Upper lobe of left lung (tissue), 6 donors: Measurements from ENCODE around the gene MAN1B1. TPM values are rescaled to one million over a fixed set of nuclear protein-coding genes. Genes with fewer than 3 reads are reported as not detected.

ENCODE experiments used
- ATAC-seq, 2 donors: fragments of 200-7000 bp; cut with Tn5 transposase; one replicate each; pipeline ENCODE4 v1.9.1; 2022; ENCODE audit warnings: mild to moderate bottlenecking in 2 of 2, moderate library complexity in 2 of 2; ENCODE audit not compliant: low FRiP score in 2 of 2
- DNase-seq, 2 donors: peaks; one replicate each; pipeline ENCODE4 v3.0.0-alpha.2; 2019 to 2020
- H3K27ac ChIP-seq, 4 donors: fragments of 200-600 bp; sonication (generic); one replicate each; pipeline ENCODE4 v1.5.1; 2016 to 2019
- H3K27me3 ChIP-seq, 4 donors: fragments of 200-600 bp; sonication (generic); one replicate each; pipeline ENCODE4 v1.5.1; 2017 to 2019
- H3K36me3 ChIP-seq, 4 donors: fragments of 200-600 bp; sonication (generic); one replicate each; pipeline ENCODE4 v1.5.1; 2016 to 2019
- H3K4me1 ChIP-seq, 4 donors: fragments of 200-600 bp; sonication (generic); one replicate each; pipeline ENCODE4 v1.5.1; 2018 to 2019
- H3K4me3 ChIP-seq, 4 donors: fragments of 200-600 bp; sonication (generic); one replicate each; pipeline ENCODE4 v1.5.1; 2017 to 2019; ENCODE audit warnings: mild to moderate bottlenecking in 2 of 4, moderate library complexity in 1 of 4
- H3K9me3 ChIP-seq, 4 donors: fragments of 200-600 bp; sonication (generic); one replicate each; pipeline ENCODE4 v1.5.1; 2018 to 2019
- EP300 ChIP-seq, 4 donors: sonication (generic); formaldehyde crosslinking; IDR thresholded peaks; one replicate each; pipeline ENCODE4 v1.5.1; 2017; ENCODE audit warnings: antibody characterized with exemption in 4 of 4, control low read depth in 2 of 4
- POLR2A ChIP-seq, 4 donors: fragments of 450-650 bp; IDR thresholded peaks; one replicate each; pipeline ENCODE4 v1.5.1; 2016 to 2017; ENCODE audit warnings: antibody characterized with exemption in 4 of 4, mild to moderate bottlenecking in 2 of 4
- POLR2AphosphoS5 ChIP-seq, 2 donors: sonication (generic); formaldehyde crosslinking; IDR thresholded peaks; one replicate each; pipeline ENCODE4 v1.5.1; 2017; ENCODE audit warnings: antibody characterized with exemption in 2 of 2
- WGBS, 2 donors: methylation state at CpG; one replicate each; pipeline ENCODE4 v1.1.5; 2017 to 2018; 5-methylcytosine and 5-hydroxymethylcytosine counted together
- total RNA-seq, 6 donors: library from RNA; depleted of rRNA in 4 of 6; stranded (reverse); fragments of >200 nt in 4 of 6; gene quantifications; one replicate each; pipeline versions ENCODE4 v1.1.0 to v1.2.1, GENCODE V29; 2016 to 2021
- TF ChIP-seq, protein P1 (sequence below), 6 experiments: fragments of 450-650 bp in 4 of 6; fragments of 200-600 bp in 2 of 6; sonication (generic) in 2 of 6; IDR thresholded peaks; one replicate each; pipeline ENCODE4 v1.5.1; 2016 to 2019; ENCODE audit warnings: antibody characterized with exemption in 6 of 6
- donor health status: DM: no; HTN: no; CAD: no; lungs with moderate emphysema.
- donor health status: DM: no; HTN: yes; CAD: no; lungs with severe emphysema.

MAN1B1 gene
- total RNA-seq, 6 donors from 2014 or later = 38.0 to 97.4 (median 54.1) TPM

DNA sequence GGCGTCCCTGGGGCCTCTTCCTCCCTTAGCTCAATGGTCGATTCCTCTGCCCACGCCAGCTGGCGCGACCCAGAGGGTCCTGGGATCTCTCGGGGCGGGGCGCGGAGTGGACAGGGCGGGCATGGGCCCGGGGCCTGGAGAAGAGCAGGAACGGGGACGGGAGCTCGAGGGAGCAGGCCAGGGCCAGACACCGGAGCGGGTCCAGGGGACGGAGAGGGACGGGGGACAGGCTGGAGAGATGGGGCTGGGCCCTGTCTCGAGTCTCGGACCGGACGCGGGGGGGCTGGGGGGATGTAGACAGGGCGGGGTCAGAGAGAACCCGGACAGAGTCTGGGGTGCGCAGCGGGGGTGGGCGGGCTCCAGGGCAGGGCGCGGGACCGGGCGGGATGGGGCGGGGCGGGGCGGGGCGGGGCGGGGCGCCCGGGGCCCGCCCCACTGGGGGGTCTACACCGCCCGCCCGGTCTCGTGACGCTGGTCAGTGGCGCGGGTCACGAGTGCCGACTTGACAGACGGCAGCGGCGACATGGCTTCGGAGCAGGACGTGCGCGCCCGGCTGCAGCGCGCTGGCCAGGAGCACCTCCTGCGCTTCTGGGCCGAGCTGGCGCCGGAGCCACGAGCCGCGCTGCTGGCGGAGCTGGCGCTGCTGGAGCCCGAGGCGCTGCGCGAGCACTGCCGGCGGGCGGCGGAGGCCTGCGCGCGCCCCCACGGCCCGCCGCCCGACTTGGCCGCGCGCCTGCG is 9.6 kb upstream of the MAN1B1 start, which contains the start of gene UAP1L1:
TSS of gene UAP1L1 (plus strand) at position 508 of the 738 bp plus-strand sequence. CDS start at position 524, 16 bp downstream.
- Histone ChIP-seq H3K9me3 (no peaks in the 10 kb centered on the region), H3K27ac (peak within 1 kb of the TSS; percentile 68 to 82 (median 73)), H3K4me1 (peaks cover 15 to 47% (median 16%) of the 10 kb centered on the region in 4 donors), H3K36me3 (peaks cover 0 to 36% (median 28%) of the 10 kb centered on the region in 4 donors), H3K4me3 (peak within 1 kb of the TSS; percentile 74 to 96 (median 76)), H3K27me3 (peaks cover 0 to 6% (median 0%) of the 10 kb centered on the region in 4 donors)
- ATAC-seq (peak; percentile 75 to 80), DNase-seq (peak; percentile 91 to 94)
- TF ChIP-seq, protein P1, sequence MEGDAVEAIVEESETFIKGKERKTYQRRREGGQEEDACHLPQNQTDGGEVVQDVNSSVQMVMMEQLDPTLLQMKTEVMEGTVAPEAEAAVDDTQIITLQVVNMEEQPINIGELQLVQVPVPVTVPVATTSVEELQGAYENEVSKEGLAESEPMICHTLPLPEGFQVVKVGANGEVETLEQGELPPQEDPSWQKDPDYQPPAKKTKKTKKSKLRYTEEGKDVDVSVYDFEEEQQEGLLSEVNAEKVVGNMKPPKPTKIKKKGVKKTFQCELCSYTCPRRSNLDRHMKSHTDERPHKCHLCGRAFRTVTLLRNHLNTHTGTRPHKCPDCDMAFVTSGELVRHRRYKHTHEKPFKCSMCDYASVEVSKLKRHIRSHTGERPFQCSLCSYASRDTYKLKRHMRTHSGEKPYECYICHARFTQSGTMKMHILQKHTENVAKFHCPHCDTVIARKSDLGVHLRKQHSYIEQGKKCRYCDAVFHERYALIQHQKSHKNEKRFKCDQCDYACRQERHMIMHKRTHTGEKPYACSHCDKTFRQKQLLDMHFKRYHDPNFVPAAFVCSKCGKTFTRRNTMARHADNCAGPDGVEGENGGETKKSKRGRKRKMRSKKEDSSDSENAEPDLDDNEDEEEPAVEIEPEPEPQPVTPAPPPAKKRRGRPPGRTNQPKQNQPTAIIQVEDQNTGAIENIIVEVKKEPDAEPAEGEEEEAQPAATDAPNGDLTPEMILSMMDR (IDR thresholded peaks at IDR 0.05) = peak in 1 of 6 experiments; percentile 9
- TF ChIP-seq POLR2A (IDR thresholded peaks at IDR 0.05) (peak in 2 of 4 donors; percentile 37 to 71), EP300 (IDR thresholded peaks at IDR 0.05) (peak in 1 of 4 donors; percentile 22), POLR2AphosphoS5 (IDR thresholded peaks at IDR 0.05) (peak in 1 of 2 donors; percentile 72)
- WGBS, 2 donors = 2 to 4% methylated on average over 24 to 30 of the region's 87 CpGs

DNA sequence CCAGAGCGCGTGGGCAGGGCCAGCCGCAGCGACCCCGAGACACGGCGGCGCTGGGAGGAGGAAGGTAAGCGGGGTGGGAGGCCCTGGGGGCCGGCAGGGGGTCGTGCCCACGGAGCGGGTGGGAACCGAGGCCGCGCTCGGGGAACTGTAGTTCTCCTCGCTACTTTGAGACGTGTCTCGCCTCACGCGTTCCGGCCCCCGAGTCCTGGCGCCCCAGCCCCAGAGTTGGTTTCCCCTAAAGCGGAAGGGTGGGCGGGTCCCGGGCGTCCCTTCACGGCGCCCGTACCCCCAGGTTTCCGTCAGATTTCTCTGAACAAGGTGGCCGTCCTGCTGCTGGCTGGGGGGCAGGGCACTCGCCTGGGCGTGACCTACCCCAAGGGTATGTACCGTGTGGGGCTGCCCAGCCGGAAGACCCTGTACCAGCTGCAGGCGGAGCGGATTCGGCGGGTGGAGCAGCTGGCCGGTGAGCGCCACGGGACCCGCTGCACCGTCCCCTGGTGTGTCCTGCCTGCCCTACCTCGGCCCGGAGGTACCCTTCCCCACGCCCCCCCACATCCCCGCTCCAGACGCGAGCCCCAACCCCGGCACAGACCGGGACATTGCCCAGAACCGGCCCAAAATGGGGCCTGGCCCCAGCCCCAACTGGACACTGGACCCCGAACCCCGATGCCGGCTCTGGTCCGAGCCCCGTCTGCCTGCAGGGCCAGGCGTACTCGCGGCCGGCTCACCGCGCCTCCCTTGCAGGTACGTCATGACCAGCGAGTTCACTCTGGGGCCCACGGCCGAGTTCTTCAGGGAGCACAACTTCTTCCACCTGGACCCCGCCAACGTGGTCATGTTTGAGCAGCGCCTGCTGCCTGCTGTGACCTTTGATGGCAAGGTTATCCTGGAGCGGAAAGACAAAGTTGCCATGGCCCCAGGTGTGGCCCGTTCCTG is 8.8 kb upstream of the MAN1B1 start:
- H3K9me3 ChIP-seq = no peaks in the 10 kb centered on the region
- H3K27me3 ChIP-seq = peaks cover 0 to 6% (median 0%) of the 10 kb centered on the region in 4 donors
- peaks cover 0 to 44% (median 32%) of the 10 kb centered on the region in 4 donors for H3K36me3 ChIP-seq
- peaks cover 15 to 45% (median 16%) of the 10 kb centered on the region in 4 donors for H3K4me1 ChIP-seq
- TF ChIP-seq EP300 (IDR thresholded peaks at IDR 0.05) (no peak), POLR2A (IDR thresholded peaks at IDR 0.05) (no peak), POLR2AphosphoS5 (IDR thresholded peaks at IDR 0.05) (no peak)
- TF ChIP-seq, protein P1 (IDR thresholded peaks at IDR 0.05) = no peak
- H3K27ac ChIP-seq = peak overlapping the region in 3 of 4 donors; percentile 68 to 70 (median 68)
- WGBS, 2 donors = 51 to 90% methylated on average over 2 to 30 of the region's 76 CpGs
- peak overlapping the region; percentile 74 to 96 (median 76) for H3K4me3 ChIP-seq
- ATAC-seq = no peak
- peak; percentile 31 to 87 for DNase-seq

DNA sequence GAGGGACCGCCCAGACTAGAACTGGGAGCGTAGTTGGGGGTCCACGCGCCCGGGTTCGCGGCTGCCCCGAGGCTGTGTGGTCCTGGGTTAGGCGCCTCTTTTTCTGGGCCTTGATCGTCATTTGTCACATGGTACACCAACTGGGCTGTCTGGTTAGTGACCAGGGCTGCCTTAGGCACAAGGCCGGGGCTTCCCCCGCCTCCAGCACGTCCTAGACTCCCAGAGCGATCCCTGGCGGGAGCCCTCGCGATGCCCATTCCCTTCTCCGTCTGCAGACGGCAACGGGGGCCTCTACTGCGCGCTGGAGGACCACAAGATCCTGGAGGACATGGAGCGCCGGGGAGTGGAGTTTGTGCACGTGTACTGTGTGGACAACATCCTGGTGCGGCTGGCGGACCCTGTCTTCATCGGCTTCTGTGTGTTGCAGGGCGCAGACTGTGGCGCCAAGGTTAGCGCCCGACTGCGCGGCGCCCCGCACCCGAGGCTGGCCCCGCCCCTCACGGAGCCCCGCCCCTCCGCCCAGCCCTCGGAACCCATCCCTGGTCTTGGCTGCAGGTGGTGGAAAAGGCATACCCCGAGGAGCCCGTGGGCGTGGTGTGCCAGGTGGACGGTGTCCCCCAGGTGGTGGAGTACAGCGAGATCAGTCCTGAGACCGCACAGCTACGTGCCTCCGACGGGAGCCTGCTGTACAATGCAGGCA is 7.9 kb upstream of the MAN1B1 start:
- 80 to 81% methylated on average over 42 to 51 of the region's 51 CpGs for WGBS, 2 donors
- peak overlapping the region in 3 of 4 donors; percentile 74 to 96 (median 74) for H3K4me3 ChIP-seq
- no peak for TF ChIP-seq POLR2AphosphoS5 (IDR thresholded peaks at IDR 0.05)
- TF ChIP-seq, protein P1 (IDR thresholded peaks at IDR 0.05) = no peak
- no peak for TF ChIP-seq POLR2A (IDR thresholded peaks at IDR 0.05)
- TF ChIP-seq EP300 (IDR thresholded peaks at IDR 0.05) = no peak
- H3K27me3 ChIP-seq = peaks cover 0 to 6% (median 0%) of the 10 kb centered on the region in 4 donors
- peaks cover 15 to 36% (median 16%) of the 10 kb centered on the region in 4 donors for H3K4me1 ChIP-seq
- ATAC-seq (no peak), DNase-seq (no peak)
- no peak overlapping the region for H3K27ac ChIP-seq
- H3K9me3 ChIP-seq = no peaks in the 10 kb centered on the region
- H3K36me3 ChIP-seq = peaks cover 0 to 51% (median 37%) of the 10 kb centered on the region in 4 donors

DNA sequence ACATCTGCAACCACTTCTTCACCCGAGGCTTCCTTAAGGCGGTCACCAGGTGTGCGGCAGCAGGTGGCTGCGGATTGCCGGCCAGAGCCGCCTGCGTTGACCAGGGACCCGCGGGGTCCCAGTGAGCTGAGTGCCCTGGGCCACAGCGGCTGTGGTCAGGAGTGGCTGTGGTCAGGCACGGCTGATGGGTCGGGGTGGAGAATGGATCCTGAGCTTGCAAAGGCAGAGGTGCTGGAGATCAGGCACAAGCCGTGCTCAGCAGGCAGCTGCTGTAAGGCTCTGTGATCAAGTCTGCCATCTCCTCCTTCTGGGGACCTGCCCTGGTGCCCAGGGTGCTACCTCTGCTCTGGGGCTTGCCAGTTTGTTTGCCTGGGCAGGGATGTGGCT is 7.4 kb upstream of the MAN1B1 start:
- Histone ChIP-seq H3K4me3 (no peak overlapping the region), H3K4me1 (peaks cover 15 to 35% (median 16%) of the 10 kb centered on the region in 4 donors), H3K9me3 (no peaks in the 10 kb centered on the region), H3K27ac (no peak overlapping the region), H3K27me3 (peaks cover 0 to 6% (median 0%) of the 10 kb centered on the region in 4 donors), H3K36me3 (peaks cover 0 to 51% (median 37%) of the 10 kb centered on the region in 4 donors)
- DNase-seq (no peak), ATAC-seq (no peak)
- no peak for TF ChIP-seq POLR2A (IDR thresholded peaks at IDR 0.05)
- TF ChIP-seq, protein P1 (IDR thresholded peaks at IDR 0.05) = no peak
- no peak for TF ChIP-seq POLR2AphosphoS5 (IDR thresholded peaks at IDR 0.05)
- no peak for TF ChIP-seq EP300 (IDR thresholded peaks at IDR 0.05)
- 94 to 100% methylated on average over 2 to 13 of the region's 13 CpGs for WGBS, 2 donors
